GM21717 (cell line): ENCODE measurements around the gene ADGRB3.
A peak's percentile ranks its signal among the peaks of the same experiment; 100 is the strongest.
"Not testable (repeated sequence)": the region's sequence is repeated elsewhere in the genome, so short reads cannot be mapped to it uniquely, and the experiment has no call there.

Experiments
- ATAC-seq: cut with Tn5 transposase; IDR thresholded peaks from one replicate; pipeline ENCODE4 v1.9.1; 2021; ENCODE audit warnings: mild to moderate bottlenecking, moderate library complexity; ENCODE audit not compliant: unreplicated experiment

ADGRB3 gene

GRCh38 chr6:68911811-68912210 lies 276.7 kb downstream of the ADGRB3 start:
- ATAC-seq, result no peak

GRCh38 chr6:68912805-68913204 lies 277.7 kb downstream of the ADGRB3 start:
- ATAC-seq, result not testable (repeated sequence)

GRCh38 chr6:68915586-68915985 lies 280.5 kb downstream of the ADGRB3 start:
- ATAC-seq, result no peak

- ATAC-seq, result no peak
These were observed 284.5 kb downstream of the ADGRB3 start for GRCh38 chr6:68919537-68919936.

- no peak for ATAC-seq
These were observed 306.3 kb downstream of the ADGRB3 start for GRCh38 chr6:68941345-68941744.

GRCh38 chr6:68947721-68948120 lies 312.6 kb downstream of the ADGRB3 start:
- no peak for ATAC-seq

- ATAC-seq, result no peak
These were observed 316.2 kb downstream of the ADGRB3 start for GRCh38 chr6:68951270-68951669.

- no peak for ATAC-seq
These were observed 323.2 kb downstream of the ADGRB3 start for GRCh38 chr6:68958327-68958726.

GRCh38 chr6:68967549-68968300 lies 332.6 kb downstream of the ADGRB3 start:
- peak; percentile 82 for ATAC-seq

- no peak for ATAC-seq
These were observed 333.2 kb downstream of the ADGRB3 start for GRCh38 chr6:68968301-68968649.

GRCh38 chr6:68973066-68973465 lies 338.0 kb downstream of the ADGRB3 start:
- ATAC-seq, result no peak

GRCh38 chr6:68975064-68975463 lies 340.0 kb downstream of the ADGRB3 start:
- ATAC-seq, result no peak

GRCh38 chr6:68975816-68976215 lies 340.7 kb downstream of the ADGRB3 start:
- ATAC-seq, result no peak

GRCh38 chr6:68976260-68976659 lies 341.2 kb downstream of the ADGRB3 start:
- ATAC-seq, result no peak

GRCh38 chr6:68978411-68978810 lies 343.3 kb downstream of the ADGRB3 start:
- ATAC-seq, result no peak

- not testable (repeated sequence) for ATAC-seq
These were observed 346.6 kb downstream of the ADGRB3 start for GRCh38 chr6:68981668-68982067.

GRCh38 chr6:68988698-68989097 lies 353.6 kb downstream of the ADGRB3 start:
- ATAC-seq, result no peak

GRCh38 chr6:68990317-68990716 lies 355.2 kb downstream of the ADGRB3 start:
- ATAC-seq, result no peak

- no peak for ATAC-seq
These were observed 358.8 kb downstream of the ADGRB3 start for GRCh38 chr6:68993911-68994310.

- no peak for ATAC-seq
These were observed 359.4 kb downstream of the ADGRB3 start for GRCh38 chr6:68994521-68994920.

GRCh38 chr6:69005199-69005598 lies 370.1 kb downstream of the ADGRB3 start:
- no peak for ATAC-seq

- no peak for ATAC-seq
These were observed 372.7 kb downstream of the ADGRB3 start for GRCh38 chr6:69007781-69008180.

- no peak for ATAC-seq
These were observed 377.1 kb downstream of the ADGRB3 start for GRCh38 chr6:69012211-69012610.
